BLaER1 treated with 17β-estradiol and CSF1 and Interleukin-3, amounts not matched to agents 10 nM and 100 nM (cell line): ENCODE results near the gene SIDT1.

ENCODE experiments used
- H3K27ac ChIP-seq, 11 experiments: shearing (Covaris generic); formaldehyde crosslinking; 2 replicates each; pipeline ENCODE4 v1.8.1; 2022
- H3K27me3 ChIP-seq, 11 experiments: shearing (Covaris generic); formaldehyde crosslinking; 2 replicates each; pipeline ENCODE4 v1.8.1; 2022
- H3K36me3 ChIP-seq, 11 experiments: shearing (Covaris generic); formaldehyde crosslinking; 2 replicates each; pipeline ENCODE4 v1.8.1; 2022
- H3K4me1 ChIP-seq, 10 experiments: shearing (Covaris generic); formaldehyde crosslinking; 2 replicates each; pipeline ENCODE4 v1.8.1; 2022
- H3K4me2 ChIP-seq, 11 experiments: shearing (Covaris generic); formaldehyde crosslinking; 2 replicates each; pipeline ENCODE4 v1.8.1; 2022
- H3K4me3 ChIP-seq, 10 experiments: shearing (Covaris generic); formaldehyde crosslinking; 2 replicates each; pipeline ENCODE4 v1.8.1; 2022
- H3K9ac ChIP-seq, 11 experiments: shearing (Covaris generic); formaldehyde crosslinking; 2 replicates each; pipeline ENCODE4 v1.8.1; 2022
- H3K9me3 ChIP-seq, 11 experiments: shearing (Covaris generic); formaldehyde crosslinking; replicated peaks in 1 of 11; 2 replicates each; pipeline ENCODE4 v1.8.1; 2022
- H4K20me1 ChIP-seq, 11 experiments: shearing (Covaris generic); formaldehyde crosslinking; 2 replicates each; pipeline ENCODE4 v1.8.1; 2022
- Cebpa-rat ChIP-seq, 11 experiments: shearing (Covaris generic); IDR thresholded peaks; 2 replicates each; pipeline ENCODE4 v1.8.1; 2022

SIDT1 gene

DNA sequence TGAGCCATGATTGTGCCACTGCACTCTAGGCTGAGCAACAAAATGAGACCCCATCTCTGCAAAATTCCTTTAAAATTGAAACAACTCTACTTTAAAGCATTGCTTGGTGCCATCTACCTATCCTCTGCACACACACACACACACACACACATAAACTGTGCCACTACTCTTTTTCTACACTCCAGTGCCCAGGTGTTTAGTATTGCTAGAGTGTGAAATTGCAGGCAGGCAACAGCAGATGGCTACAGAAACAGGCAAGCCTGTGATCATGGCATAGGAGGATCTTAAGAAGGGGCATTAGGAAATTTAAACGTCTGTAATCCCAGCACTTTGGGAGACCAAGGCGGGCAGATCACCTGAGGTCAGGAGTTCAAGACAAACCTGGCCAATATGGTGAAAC lies 39.0 kb downstream of the SIDT1 start:
- Histone ChIP-seq H3K4me1 (no peaks in the 10 kb centered on the region), H3K4me3 (no peak overlapping the region), H4K20me1 (no peaks in the 10 kb centered on the region), H3K4me2 (no peak overlapping the region), H3K27me3 (no peaks in the 10 kb centered on the region), H3K36me3 (no peaks in the 10 kb centered on the region), H3K9me3 (no peaks in the 10 kb centered on the region), H3K9ac (no peak overlapping the region), H3K27ac (no peak overlapping the region)
- TF ChIP-seq Cebpa-rat (IDR thresholded peaks at IDR 0.05), result no peak

DNA sequence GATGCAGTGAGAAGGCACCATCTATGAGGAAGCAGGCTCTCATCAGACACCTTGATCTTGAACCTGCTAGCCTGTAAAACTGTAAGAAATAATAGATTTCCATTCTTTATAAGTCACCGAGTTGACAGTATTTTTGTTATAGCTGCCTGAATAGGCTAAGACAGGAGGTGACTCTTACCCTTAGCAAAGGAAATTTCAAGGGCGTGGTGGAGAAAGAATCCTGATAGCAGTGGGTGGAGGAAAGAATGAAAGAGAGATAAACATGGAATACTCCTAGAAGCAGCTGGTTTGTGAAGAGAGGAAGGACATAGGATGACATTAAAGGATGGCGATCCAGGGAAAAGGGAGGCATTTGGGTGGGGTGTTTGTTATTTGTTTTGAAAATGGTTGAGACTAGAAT lies 41.4 kb downstream of the SIDT1 start:
- Histone ChIP-seq H4K20me1 (no peaks in the 10 kb centered on the region), H3K9me3 (no peaks in the 10 kb centered on the region), H3K4me1 (peaks cover 0 to 6% (median 4%) of the 10 kb centered on the region in 10 experiments; a peak in 5 of 20 replicates), H3K4me2 (no peak overlapping the region), H3K27ac (no peak overlapping the region), H3K4me3 (no peak overlapping the region), H3K27me3 (no peaks in the 10 kb centered on the region), H3K9ac (no peak overlapping the region), H3K36me3 (no peaks in the 10 kb centered on the region)
- TF ChIP-seq Cebpa-rat (IDR thresholded peaks at IDR 0.05), result no peak

DNA sequence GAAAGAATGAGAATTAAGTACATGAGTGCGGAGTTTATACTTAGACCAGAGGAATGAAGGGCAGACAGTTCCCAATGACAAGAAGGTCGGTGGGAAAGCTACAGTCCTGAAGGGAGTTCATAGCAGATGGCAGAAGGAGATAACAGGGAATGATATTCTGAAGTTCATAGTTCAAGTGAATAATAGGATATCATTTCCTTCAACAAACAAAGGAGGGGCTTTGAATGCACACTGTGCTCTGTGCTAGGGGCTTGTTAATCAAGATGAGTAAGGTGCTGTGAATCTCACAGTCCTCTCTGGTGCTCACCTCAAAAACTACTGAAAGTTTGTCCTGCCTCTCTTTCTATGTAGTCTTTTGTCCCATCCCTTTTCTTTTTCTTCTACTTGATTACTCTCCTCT lies 41.9 kb downstream of the SIDT1 start:
- Histone ChIP-seq H3K27me3 (no peaks in the 10 kb centered on the region), H3K9ac (no peak overlapping the region), H3K27ac (no peak overlapping the region), H3K4me2 (no peak overlapping the region), H3K4me1 (peaks cover 0 to 6% (median 4%) of the 10 kb centered on the region in 10 experiments; a peak in 5 of 20 replicates), H3K9me3 (no peaks in the 10 kb centered on the region), H3K36me3 (no peaks in the 10 kb centered on the region), H4K20me1 (no peaks in the 10 kb centered on the region), H3K4me3 (no peak overlapping the region)
- TF ChIP-seq Cebpa-rat (IDR thresholded peaks at IDR 0.05), result no peak

DNA sequence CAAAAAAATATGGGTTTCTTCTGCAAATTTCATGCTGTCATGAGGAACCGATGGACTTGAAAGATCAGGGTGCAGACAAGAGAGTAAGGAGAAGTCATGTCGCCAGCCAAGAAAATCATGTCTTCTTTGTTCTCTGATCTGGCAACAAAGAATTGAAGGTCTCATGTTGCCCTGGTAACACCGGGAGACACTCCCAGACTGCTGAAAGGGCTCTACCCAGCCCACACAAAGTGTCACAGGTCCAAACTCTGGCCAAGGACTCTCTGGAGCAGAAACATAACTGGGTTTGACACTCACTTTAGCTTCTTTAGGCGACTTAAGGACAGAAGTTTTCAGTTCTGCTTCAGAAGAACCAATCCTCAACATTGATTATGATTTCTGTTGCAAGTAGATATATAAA lies 42.9 kb downstream of the SIDT1 start:
- Histone ChIP-seq H4K20me1 (no peaks in the 10 kb centered on the region), H3K4me1 (peaks cover 0 to 6% (median 4%) of the 10 kb centered on the region in 10 experiments; a peak in 5 of 20 replicates), H3K9ac (no peak overlapping the region), H3K9me3 (no peaks in the 10 kb centered on the region), H3K27me3 (no peaks in the 10 kb centered on the region), H3K4me3 (no peak overlapping the region), H3K27ac (no peak overlapping the region), H3K36me3 (no peaks in the 10 kb centered on the region), H3K4me2 (no peak overlapping the region)
- TF ChIP-seq Cebpa-rat (IDR thresholded peaks at IDR 0.05), result no peak

DNA sequence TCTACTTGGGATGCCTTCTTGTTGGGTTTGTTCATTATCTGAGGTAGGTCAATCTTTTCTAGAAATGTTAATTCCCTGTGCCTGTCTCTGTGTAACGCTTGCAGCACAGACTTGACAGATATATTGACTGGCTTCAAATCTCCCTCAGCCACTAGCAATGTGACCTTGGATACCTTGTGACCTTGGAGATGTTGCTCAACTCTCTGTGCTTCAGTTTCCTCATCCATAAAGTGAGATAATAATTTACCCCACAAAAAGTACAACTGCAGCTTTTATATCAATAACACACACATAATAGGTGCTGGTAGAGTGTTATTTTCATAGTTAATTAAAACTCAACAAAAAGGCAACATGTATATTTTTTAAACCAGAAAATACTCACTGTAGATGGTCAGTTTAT lies 52.9 kb downstream of the SIDT1 start:
- Histone ChIP-seq H3K27ac (no peak overlapping the region), H3K4me3 (no peak overlapping the region), H4K20me1 (no peaks in the 10 kb centered on the region), H3K9me3 (no peaks in the 10 kb centered on the region), H3K4me2 (no peak overlapping the region), H3K9ac (no peak overlapping the region), H3K4me1 (no peaks in the 10 kb centered on the region), H3K36me3 (no peaks in the 10 kb centered on the region), H3K27me3 (no peaks in the 10 kb centered on the region)
- no peak for TF ChIP-seq Cebpa-rat (IDR thresholded peaks at IDR 0.05)

DNA sequence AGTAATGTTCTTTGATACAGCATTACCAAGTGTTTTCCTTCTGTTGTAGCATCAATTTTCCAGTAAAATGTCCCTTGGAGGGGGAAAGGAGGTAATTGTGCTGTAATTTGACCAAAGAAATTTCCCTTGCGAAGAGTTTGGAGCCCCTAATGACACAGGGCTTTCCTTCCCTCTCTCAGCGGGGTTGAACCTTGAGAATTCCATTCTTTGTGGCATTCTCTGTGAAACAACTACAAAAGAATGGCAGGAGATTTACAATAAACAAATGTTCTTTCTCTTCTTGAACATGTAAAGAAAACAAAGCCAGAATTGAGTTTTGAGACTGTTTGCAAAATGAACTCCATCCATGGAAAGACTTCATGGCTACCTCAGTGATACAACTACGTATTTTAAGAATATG lies 53.4 kb downstream of the SIDT1 start:
- H3K4me1 ChIP-seq, result no peaks in the 10 kb centered on the region
- H3K27ac ChIP-seq, result no peak overlapping the region
- H3K9ac ChIP-seq, result no peak overlapping the region
- H3K27me3 ChIP-seq, result no peaks in the 10 kb centered on the region
- H4K20me1 ChIP-seq, result no peaks in the 10 kb centered on the region
- no peak for TF ChIP-seq Cebpa-rat (IDR thresholded peaks at IDR 0.05)
- H3K4me2 ChIP-seq, result no peak overlapping the region
- no peaks in the 10 kb centered on the region for H3K9me3 ChIP-seq
- H3K4me3 ChIP-seq, result no peak overlapping the region
- no peaks in the 10 kb centered on the region for H3K36me3 ChIP-seq

DNA sequence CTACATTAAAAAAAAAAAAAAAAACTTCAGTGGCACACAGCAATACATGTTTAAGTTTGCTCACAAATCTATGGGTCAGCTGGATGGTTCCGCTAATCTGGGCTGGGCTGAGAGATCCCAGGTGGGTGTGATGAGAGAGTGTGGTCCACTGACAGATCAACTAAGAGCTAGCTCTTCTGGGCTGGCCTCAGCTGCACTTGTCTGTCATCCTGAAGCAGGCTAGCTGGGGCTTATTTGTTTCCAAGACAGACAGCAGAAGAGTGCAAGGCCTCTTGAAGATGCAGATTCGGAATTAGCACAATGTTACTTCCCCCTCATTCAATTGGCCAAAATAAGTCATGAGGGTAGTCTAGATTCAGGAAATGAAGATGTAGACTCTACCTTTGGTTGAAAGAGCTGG lies 56.5 kb downstream of the SIDT1 start:
- no peak for TF ChIP-seq Cebpa-rat (IDR thresholded peaks at IDR 0.05)
- no peaks in the 10 kb centered on the region for H4K20me1 ChIP-seq
- no peak overlapping the region for H3K4me3 ChIP-seq
- H3K36me3 ChIP-seq, result no peaks in the 10 kb centered on the region
- no peaks in the 10 kb centered on the region for H3K4me1 ChIP-seq
- no peak overlapping the region for H3K9ac ChIP-seq
- no peak overlapping the region for H3K27ac ChIP-seq
- no peaks in the 10 kb centered on the region for H3K9me3 ChIP-seq
- H3K4me2 ChIP-seq, result no peak overlapping the region
- H3K27me3 ChIP-seq, result no peaks in the 10 kb centered on the region

DNA sequence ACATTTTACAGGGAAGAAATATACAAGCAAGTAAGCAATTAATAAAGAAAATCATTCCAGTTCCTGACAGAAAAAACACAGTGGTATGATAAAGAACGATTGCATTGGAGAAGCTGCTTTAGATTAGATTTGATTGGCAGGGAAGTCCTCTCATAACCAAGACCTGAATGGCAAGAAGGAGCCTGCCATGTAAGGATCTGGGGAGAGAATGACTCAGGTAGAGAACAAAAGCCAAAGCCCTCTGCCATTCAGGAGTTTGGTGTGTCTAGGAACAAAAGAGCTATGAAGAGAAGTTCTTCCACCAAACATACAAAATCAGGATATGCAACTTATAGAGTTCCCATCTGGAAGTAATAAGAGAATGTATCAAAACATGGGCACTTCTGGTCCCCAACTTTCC lies 57.6 kb downstream of the SIDT1 start:
- Histone ChIP-seq H3K4me3 (no peak overlapping the region), H3K27ac (no peak overlapping the region), H3K27me3 (no peaks in the 10 kb centered on the region), H3K9ac (no peak overlapping the region), H4K20me1 (no peaks in the 10 kb centered on the region), H3K4me1 (no peaks in the 10 kb centered on the region), H3K36me3 (no peaks in the 10 kb centered on the region), H3K4me2 (no peak overlapping the region), H3K9me3 (no peaks in the 10 kb centered on the region)
- no peak for TF ChIP-seq Cebpa-rat (IDR thresholded peaks at IDR 0.05)

DNA sequence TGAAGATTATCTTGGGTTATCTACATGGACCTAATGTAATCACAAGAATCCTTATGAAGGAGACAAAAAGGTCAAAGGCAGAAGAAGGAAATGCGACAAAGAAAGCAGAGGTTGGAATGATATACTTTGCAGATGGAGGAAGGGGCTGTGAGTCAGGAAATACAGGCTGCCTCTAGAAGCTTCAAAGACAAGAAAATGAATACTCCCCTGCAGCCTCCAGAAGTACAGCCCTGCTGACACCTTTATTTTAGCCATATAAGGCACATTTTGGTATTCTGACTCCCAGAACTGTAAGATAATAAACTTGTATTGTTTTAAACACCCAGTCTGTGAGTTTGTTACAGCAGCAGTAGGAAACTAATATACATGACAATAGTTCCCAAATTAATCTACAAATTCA lies 58.6 kb downstream of the SIDT1 start:
- H3K9me3 ChIP-seq, result no peaks in the 10 kb centered on the region
- no peak for TF ChIP-seq Cebpa-rat (IDR thresholded peaks at IDR 0.05)
- no peaks in the 10 kb centered on the region for H3K4me1 ChIP-seq
- no peaks in the 10 kb centered on the region for H4K20me1 ChIP-seq
- no peak overlapping the region for H3K27ac ChIP-seq
- H3K9ac ChIP-seq, result no peak overlapping the region
- no peak overlapping the region for H3K4me3 ChIP-seq
- H3K27me3 ChIP-seq, result no peaks in the 10 kb centered on the region
- no peak overlapping the region for H3K4me2 ChIP-seq
- H3K36me3 ChIP-seq, result no peaks in the 10 kb centered on the region

DNA sequence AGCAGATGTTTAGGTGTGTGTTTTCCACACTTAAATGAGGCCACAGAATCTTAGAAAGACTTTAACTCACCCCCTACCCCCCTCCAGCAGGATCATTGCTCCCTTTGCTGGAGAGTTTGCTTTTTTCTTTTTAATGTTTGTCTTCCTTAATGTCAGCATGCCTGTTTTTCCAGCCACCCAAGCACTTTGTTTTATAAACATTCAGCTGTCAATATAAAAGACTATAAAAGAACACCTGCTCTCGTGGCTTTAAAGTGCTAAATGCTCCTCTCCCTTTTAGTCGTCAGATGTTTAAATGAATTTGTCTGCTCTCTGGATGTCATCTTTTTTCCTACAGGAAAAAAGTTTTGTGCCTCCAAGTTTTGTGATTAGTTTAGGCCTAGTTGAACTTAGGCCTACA lies 61.7 kb downstream of the SIDT1 start:
- Histone ChIP-seq H3K9ac (no peak overlapping the region), H4K20me1 (no peaks in the 10 kb centered on the region), H3K4me3 (no peak overlapping the region), H3K36me3 (no peaks in the 10 kb centered on the region), H3K9me3 (no peaks in the 10 kb centered on the region), H3K4me1 (no peaks in the 10 kb centered on the region), H3K4me2 (no peak overlapping the region), H3K27ac (no peak overlapping the region), H3K27me3 (no peaks in the 10 kb centered on the region)
- no peak for TF ChIP-seq Cebpa-rat (IDR thresholded peaks at IDR 0.05)
